Measurements from ENCODE around the gene NHS. TPM values are rescaled to one million over a fixed set of nuclear protein-coding genes. Genes with fewer than 3 reads are reported as not detected.

NHS gene
- total RNA-seq, 1 donor from 2014 or later, result 27.8 TPM

- no peak for DNase-seq (ENCODE audit: extremely low spot score, unreplicated experiment)
- Mint-ChIP-seq H3K4me1 (ENCODE audit: unreplicated experiment) (peaks cover 42% of the 10 kb centered on the region), H3K9me3 (peaks cover 5% of the 10 kb centered on the region), H3K27ac (no peak overlapping the region), H3K36me3 (no peaks in the 10 kb centered on the region), H3K4me3 (no peak overlapping the region), H3K27me3 (peaks cover 6% of the 10 kb centered on the region)
- TF ChIP-seq CTCF (conservative IDR thresholded peaks at IDR 0.05), result no peak
Observed at GRCh38 chrX:17581641-17582040, 206.6 kb downstream of the NHS start.

DNA sequence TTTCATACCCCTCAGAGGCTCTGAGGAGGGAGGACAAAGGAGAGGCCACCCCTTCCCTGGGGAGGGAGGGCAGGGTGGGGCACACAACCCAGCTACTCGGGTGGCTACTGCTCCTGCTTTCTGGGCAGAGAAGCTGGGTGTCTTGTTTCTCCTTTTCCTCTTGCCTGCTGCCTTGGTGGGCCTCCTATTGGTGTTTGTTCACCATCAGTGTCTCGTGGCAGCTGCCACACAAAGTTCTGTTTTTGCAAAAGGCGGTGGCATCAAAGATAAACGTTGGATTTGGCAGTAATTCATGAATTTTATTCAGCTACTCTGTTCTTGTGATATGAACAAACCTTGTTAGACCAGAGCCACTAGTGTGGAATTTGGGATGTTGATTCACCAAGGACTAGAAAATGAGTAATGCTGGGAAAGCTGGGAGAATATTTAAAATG, 209.3 kb downstream of the NHS start:
- no peak for TF ChIP-seq CTCF (conservative IDR thresholded peaks at IDR 0.05)
- no peak for DNase-seq (ENCODE audit: extremely low spot score, unreplicated experiment)
- Mint-ChIP-seq H3K4me1 (ENCODE audit: unreplicated experiment) (peaks cover 46% of the 10 kb centered on the region), H3K9me3 (peaks cover 5% of the 10 kb centered on the region), H3K4me3 (no peak overlapping the region), H3K27me3 (no peaks in the 10 kb centered on the region), H3K36me3 (peaks cover 4% of the 10 kb centered on the region), H3K27ac (no peak overlapping the region)

DNA sequence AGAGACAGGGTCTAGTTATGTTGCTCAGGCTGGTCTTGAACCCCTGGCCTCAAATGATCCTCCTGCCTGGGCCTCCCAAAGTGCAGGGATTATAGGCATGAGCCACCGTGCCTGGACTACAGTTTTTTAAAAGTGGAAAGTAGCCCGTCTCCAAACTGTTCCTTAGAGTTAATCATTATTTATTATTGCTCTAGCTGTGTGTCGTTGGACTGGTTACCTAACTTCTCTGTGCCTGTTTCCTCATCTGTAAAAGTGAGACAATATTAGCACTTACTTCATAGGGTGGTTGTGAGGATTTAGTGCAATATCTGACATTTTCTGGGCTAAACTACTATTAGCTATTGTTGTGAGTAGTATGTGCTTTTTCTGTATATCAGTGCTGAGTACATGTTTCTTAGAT, 210.0 kb downstream of the NHS start:
- Mint-ChIP-seq H3K9me3 (peaks cover 5% of the 10 kb centered on the region), H3K27me3 (no peaks in the 10 kb centered on the region), H3K27ac (no peak overlapping the region), H3K36me3 (peaks cover 7% of the 10 kb centered on the region), H3K4me1 (ENCODE audit: unreplicated experiment) (peaks cover 40% of the 10 kb centered on the region), H3K4me3 (no peak overlapping the region)
- no peak for TF ChIP-seq CTCF (conservative IDR thresholded peaks at IDR 0.05)
- DNase-seq (ENCODE audit: extremely low spot score, unreplicated experiment), result no peak

DNA sequence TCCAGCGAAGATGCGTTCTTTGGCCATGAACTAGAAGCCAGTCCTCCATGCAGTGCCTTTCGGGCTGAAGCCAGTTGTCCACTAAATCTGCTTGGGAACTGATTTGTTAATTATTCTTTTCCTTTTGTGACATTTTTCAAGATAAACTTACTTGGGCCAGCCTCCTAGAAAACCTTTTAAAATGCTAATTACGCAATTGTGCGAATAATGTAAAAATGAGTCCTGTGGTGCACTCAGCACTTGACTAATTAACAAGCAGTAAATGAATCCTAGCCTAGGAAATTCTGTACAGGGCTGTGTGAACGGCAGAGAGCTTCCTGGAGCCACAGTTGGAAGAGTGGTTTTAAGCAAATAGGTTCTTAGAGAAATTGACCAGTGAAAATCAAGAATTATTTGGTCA, 212.4 kb downstream of the NHS start:
- Mint-ChIP-seq H3K4me3 (no peak overlapping the region), H3K27ac (no peak overlapping the region), H3K4me1 (ENCODE audit: unreplicated experiment) (peaks cover 33% of the 10 kb centered on the region), H3K36me3 (peaks cover 7% of the 10 kb centered on the region), H3K9me3 (no peaks in the 10 kb centered on the region), H3K27me3 (no peaks in the 10 kb centered on the region)
- TF ChIP-seq CTCF (conservative IDR thresholded peaks at IDR 0.05), result no peak
- no peak for DNase-seq (ENCODE audit: extremely low spot score, unreplicated experiment)

DNA sequence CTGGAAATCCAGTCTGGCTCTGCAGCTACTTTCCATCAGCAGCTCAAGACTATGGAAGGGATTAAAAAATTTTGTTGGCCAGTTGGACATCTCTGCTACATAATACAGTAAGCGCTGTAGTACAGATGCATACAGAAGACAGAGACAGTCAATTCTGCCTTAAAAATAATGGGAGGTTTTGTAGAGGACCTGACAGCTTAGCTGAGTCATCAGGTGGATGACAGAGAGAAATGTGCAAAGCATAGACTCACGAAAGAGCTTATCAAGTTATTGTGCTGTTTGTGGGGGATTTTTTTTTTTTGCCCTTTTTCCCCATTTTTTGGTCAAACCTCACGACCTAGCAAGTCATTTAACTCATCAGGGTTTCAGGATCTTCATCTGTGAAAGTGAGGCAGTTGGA, 213.3 kb downstream of the NHS start:
- no peak overlapping the region for H3K4me3 Mint-ChIP-seq
- peaks cover 28% of the 10 kb centered on the region for H3K4me1 Mint-ChIP-seq (ENCODE audit: unreplicated experiment)
- no peak for TF ChIP-seq CTCF (conservative IDR thresholded peaks at IDR 0.05)
- no peaks in the 10 kb centered on the region for H3K9me3 Mint-ChIP-seq
- H3K27me3 Mint-ChIP-seq, result no peaks in the 10 kb centered on the region
- DNase-seq (ENCODE audit: extremely low spot score, unreplicated experiment), result no peak
- H3K27ac Mint-ChIP-seq, result no peak overlapping the region
- H3K36me3 Mint-ChIP-seq, result peaks cover 7% of the 10 kb centered on the region

Data from type B pancreatic cell (in vitro differentiated cells).